GM23248 (cell line): Measurements from ENCODE around the gene FYTTD1.

Experiments used
- EZH2 ChIP-seq: fragments of 200-600 bp; sonication (generic); IDR thresholded peaks from 2 replicates; pipeline ENCODE4 v1.6.1; 2018; ENCODE audit warnings: antibody characterized with exemption, mild to moderate bottlenecking; ENCODE audit not compliant: insufficient read depth, poor library complexity, severe bottlenecking
- EZH2phosphoT487 ChIP-seq: fragments of 200-600 bp; sonication (generic); IDR thresholded peaks from 2 replicates; pipeline ENCODE4 v1.6.1; 2018; ENCODE audit warnings: antibody characterized with exemption, moderate library complexity, mild to moderate bottlenecking, low read depth; ENCODE audit not compliant: insufficient read depth

DNA sequence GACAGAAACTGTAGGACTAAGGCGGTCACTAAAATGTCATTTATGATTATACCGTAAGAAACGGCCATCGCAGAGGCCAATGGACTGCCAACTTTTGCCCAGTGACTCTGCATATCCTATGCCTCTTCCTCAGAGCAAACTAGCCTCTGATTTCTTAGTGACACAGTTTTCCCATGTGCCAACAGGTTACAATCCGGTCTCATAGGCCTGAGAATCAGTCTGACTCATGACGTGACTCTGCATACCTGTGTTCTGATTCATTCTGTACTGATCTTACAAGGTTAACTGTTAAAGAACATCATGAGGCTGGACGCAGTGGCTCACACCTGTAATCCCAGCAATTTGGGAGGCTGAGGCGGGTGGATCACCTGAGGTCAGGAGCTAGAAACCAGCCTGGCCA is 30.8 kb upstream of the FYTTD1 start:
- TF ChIP-seq EZH2 (no peak), EZH2phosphoT487 (no peak)
